GM19324 (cell line): ENCODE data around the gene NTS.

ENCODE experiments used
- ATAC-seq: cut with Tn5 transposase; IDR thresholded peaks from one replicate; pipeline ENCODE4 v1.9.1; 2021; ENCODE audit warnings: mild to moderate bottlenecking, moderate library complexity; ENCODE audit not compliant: unreplicated experiment, low FRiP score

The NTS gene

GRCh38 chr12:85874031-85874461 lies at the start of gene NTS:
TSS of gene NTS (plus strand) at chr12:85874295. CDS start at chr12:85874404, 109 bp downstream.
- peak; percentile 65 for ATAC-seq

- no peak for ATAC-seq
Observed at GRCh38 chr12:85825746-85826145, 48.3 kb upstream of the NTS start.

GRCh38 chr12:85828576-85828975 lies 45.5 kb upstream of the NTS start:
- ATAC-seq, result no peak

GRCh38 chr12:85829391-85829790 lies 44.7 kb upstream of the NTS start:
- no peak for ATAC-seq

- no peak for ATAC-seq
Observed at GRCh38 chr12:85831327-85831990, 42.6 kb upstream of the NTS start.

- ATAC-seq, result no peak
Observed at GRCh38 chr12:85833579-85833978, 40.5 kb upstream of the NTS start.

GRCh38 chr12:85834378-85834777 lies 39.7 kb upstream of the NTS start:
- ATAC-seq, result no peak

GRCh38 chr12:85835426-85836196 lies 38.5 kb upstream of the NTS start:
- no peak for ATAC-seq

- ATAC-seq, result no peak
Observed at GRCh38 chr12:85836197-85837090, 37.7 kb upstream of the NTS start, which contains the start of gene RASSF9. TSS of gene RASSF9 (minus strand) at chr12:85836409. CDS start at chr12:85836201, 208 bp downstream.

GRCh38 chr12:85843606-85844310 lies 30.3 kb upstream of the NTS start:
- ATAC-seq, result no peak

GRCh38 chr12:85849344-85849743 lies 24.8 kb upstream of the NTS start:
- no peak for ATAC-seq

- no peak for ATAC-seq
Observed at GRCh38 chr12:85855305-85855704, 18.8 kb upstream of the NTS start.

GRCh38 chr12:85856966-85857365 lies 17.1 kb upstream of the NTS start:
- ATAC-seq, result no peak

- ATAC-seq, result no peak
Observed at GRCh38 chr12:85865890-85866289, 8.2 kb upstream of the NTS start.

GRCh38 chr12:85866986-85867776 lies 6.9 kb upstream of the NTS start:
- ATAC-seq, result peak; percentile 89

- peak; percentile 52 for ATAC-seq
Observed at GRCh38 chr12:85872497-85873091, 1.5 kb upstream of the NTS start.

GRCh38 chr12:85877459-85877858 lies 3.4 kb downstream of the NTS start:
- ATAC-seq, result no peak

- no peak for ATAC-seq
Observed at GRCh38 chr12:85883763-85884162, 9.7 kb downstream of the NTS start.

GRCh38 chr12:85894653-85895052 lies 20.6 kb downstream of the NTS start:
- no peak for ATAC-seq
